DND-41 (cell line): ENCODE results near the gene CLOCK.

Experiments used
- ATAC-seq: fragments of 200-7000 bp; cut with Tn5 transposase; 3 replicates; pipeline ENCODE4 v1.9.1; 2021; ENCODE audit warnings: low read depth; ENCODE audit not compliant: insufficient read depth
- DNase-seq: peaks from one replicate; pipeline ENCODE4 v3.0.0-alpha.2; 2020
- H2AFZ ChIP-seq: 2 replicates; pipeline ENCODE4 v1.6.0; 2012; ENCODE audit warnings: low read depth, low read length
- H3K27ac ChIP-seq: 2 replicates; pipeline ENCODE4 v1.5.1; 2012; ENCODE audit warnings: low read length, inconsistent platforms
- H3K27me3 ChIP-seq: fragments of 200-600 bp; sonication (generic); 2 replicates; pipeline ENCODE4 v1.6.0; 2012; ENCODE audit warnings: low read length, mild to moderate bottlenecking, inconsistent platforms; ENCODE audit not compliant: insufficient read depth, poor library complexity
- H3K36me3 ChIP-seq: 2 replicates; pipeline ENCODE4 v1.5.1; 2012; ENCODE audit warnings: low read length, inconsistent platforms; ENCODE audit not compliant: insufficient read depth
- H3K4me1 ChIP-seq: 2 replicates; pipeline ENCODE4 v1.5.1; 2012; ENCODE audit warnings: mild to moderate bottlenecking, low read length; ENCODE audit not compliant: insufficient read depth
- H3K4me2 ChIP-seq: 2 replicates; pipeline ENCODE4 v1.6.0; 2012; ENCODE audit warnings: mild to moderate bottlenecking, moderate library complexity, low read length, inconsistent platforms; ENCODE audit not compliant: insufficient read depth
- H3K4me3 ChIP-seq, 2 experiments: fragments of 200-600 bp in 1 of 2; shearing (Covaris generic) in 1 of 2; 2 replicates each; pipeline ENCODE4 v1.5.1; 2012 to 2016; ENCODE audit warnings: inconsistent platforms in 2 of 2, low read length in 2 of 2, mild to moderate bottlenecking in 2 of 2, low read depth in 1 of 2, moderate library complexity in 1 of 2
- H3K79me2 ChIP-seq: 2 replicates; pipeline ENCODE4 v1.6.0; 2012; ENCODE audit warnings: low read length, inconsistent platforms; ENCODE audit not compliant: insufficient read depth
- H3K9ac ChIP-seq: 2 replicates; pipeline ENCODE4 v1.6.0; 2012; ENCODE audit warnings: low read depth, mild to moderate bottlenecking, inconsistent platforms, low read length, moderate library complexity
- H3K9me3 ChIP-seq: 2 replicates; pipeline ENCODE4 v1.5.1; 2012; ENCODE audit warnings: low read length, moderate library complexity, mild to moderate bottlenecking, inconsistent platforms; ENCODE audit not compliant: insufficient read depth, severe bottlenecking
- H4K20me1 ChIP-seq: 2 replicates; pipeline ENCODE4 v1.6.0; 2012; ENCODE audit warnings: low read length; ENCODE audit not compliant: insufficient read depth
- EZH2 ChIP-seq: IDR thresholded peaks from 3 replicates; pipeline ENCODE4 v1.6.1; 2012; ENCODE audit warnings: borderline replicate concordance, low read depth, mild to moderate bottlenecking, moderate library complexity, low read length, inconsistent platforms; ENCODE audit not compliant: severe bottlenecking
- TF ChIP-seq, protein P1 (sequence below): IDR thresholded peaks from 2 replicates; pipeline ENCODE4 v1.5.1; 2012; ENCODE audit warnings: borderline replicate concordance, low read length, moderate library complexity, mild to moderate bottlenecking; ENCODE audit not compliant: poor library complexity, severe bottlenecking; ENCODE audit errors: extremely low read depth

Gene CLOCK

DNA sequence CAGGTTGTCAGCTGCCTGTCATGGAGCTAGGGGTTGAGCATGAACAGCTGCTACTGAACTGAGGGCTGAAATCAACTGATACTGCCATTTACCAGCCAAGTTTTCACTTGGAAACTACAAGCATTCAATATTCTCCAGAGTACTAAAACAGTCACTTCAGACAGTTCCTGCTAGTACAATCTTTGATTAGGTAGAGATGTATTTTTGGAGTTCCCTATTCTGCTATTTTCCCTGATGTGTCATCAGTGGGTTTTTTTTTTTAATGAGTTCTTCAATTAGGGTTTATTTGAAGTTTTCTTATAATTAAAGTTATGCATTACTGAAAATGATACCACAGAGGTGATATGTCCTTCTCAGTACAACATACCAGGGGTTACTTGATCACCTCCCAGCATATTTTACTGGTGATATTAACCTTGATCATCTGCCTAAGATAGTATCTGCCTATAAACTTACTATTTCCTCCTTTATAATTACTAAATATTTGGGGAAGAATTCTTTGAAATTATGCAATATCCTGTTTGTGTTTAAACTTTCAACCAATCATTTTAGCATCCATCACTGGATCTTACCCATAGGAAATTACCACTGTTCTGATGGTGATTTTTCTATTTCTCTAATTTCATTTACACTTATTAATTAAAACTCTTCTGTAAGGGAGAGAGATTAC, 31.8 kb upstream of the CLOCK start:
- no peaks in the 10 kb centered on the region for H3K4me1 ChIP-seq
- no peaks in the 10 kb centered on the region for H3K79me2 ChIP-seq
- H2AFZ ChIP-seq, result no peak overlapping the region
- no peak overlapping the region for H3K4me3 ChIP-seq
- peaks cover 9% of the 10 kb centered on the region for H3K27me3 ChIP-seq
- no peak for TF ChIP-seq EZH2
- TF ChIP-seq, protein P1, sequence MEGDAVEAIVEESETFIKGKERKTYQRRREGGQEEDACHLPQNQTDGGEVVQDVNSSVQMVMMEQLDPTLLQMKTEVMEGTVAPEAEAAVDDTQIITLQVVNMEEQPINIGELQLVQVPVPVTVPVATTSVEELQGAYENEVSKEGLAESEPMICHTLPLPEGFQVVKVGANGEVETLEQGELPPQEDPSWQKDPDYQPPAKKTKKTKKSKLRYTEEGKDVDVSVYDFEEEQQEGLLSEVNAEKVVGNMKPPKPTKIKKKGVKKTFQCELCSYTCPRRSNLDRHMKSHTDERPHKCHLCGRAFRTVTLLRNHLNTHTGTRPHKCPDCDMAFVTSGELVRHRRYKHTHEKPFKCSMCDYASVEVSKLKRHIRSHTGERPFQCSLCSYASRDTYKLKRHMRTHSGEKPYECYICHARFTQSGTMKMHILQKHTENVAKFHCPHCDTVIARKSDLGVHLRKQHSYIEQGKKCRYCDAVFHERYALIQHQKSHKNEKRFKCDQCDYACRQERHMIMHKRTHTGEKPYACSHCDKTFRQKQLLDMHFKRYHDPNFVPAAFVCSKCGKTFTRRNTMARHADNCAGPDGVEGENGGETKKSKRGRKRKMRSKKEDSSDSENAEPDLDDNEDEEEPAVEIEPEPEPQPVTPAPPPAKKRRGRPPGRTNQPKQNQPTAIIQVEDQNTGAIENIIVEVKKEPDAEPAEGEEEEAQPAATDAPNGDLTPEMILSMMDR, result no peak
- H3K4me2 ChIP-seq, result no peak overlapping the region
- H3K9me3 ChIP-seq, result peaks cover under 1% of the 10 kb centered on the region
- ATAC-seq, result no peak
- no peak for DNase-seq
- no peak overlapping the region for H3K27ac ChIP-seq
- H4K20me1 ChIP-seq, result no peaks in the 10 kb centered on the region
- H3K36me3 ChIP-seq, result no peaks in the 10 kb centered on the region
- H3K9ac ChIP-seq, result no peak overlapping the region

DNA sequence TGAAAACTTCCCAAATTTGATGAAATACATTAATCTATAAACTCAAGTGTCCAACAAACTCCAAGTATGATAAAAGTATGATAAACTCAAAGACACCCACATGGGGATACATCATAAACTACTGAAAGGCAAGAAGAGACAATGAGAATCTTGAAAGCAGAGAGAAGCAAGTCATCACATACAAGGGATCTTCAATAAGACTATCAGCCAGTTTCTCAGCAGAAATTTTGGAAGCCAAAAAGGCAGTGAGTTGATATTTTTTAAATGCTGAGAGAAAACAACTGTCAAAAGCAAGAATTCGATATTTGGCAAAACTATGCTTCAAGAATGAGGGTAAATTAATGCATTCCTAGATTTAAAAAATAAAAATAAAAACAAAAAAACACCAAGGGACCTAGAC, 28.8 kb upstream of the CLOCK start:
- Histone ChIP-seq H3K79me2 (no peaks in the 10 kb centered on the region), H3K9me3 (no peaks in the 10 kb centered on the region), H3K36me3 (no peaks in the 10 kb centered on the region), H3K4me3 (no peak overlapping the region), H2AFZ (no peak overlapping the region), H3K4me1 (no peaks in the 10 kb centered on the region), H3K27me3 (peaks cover 9% of the 10 kb centered on the region), H3K27ac (no peak overlapping the region), H4K20me1 (no peaks in the 10 kb centered on the region), H3K4me2 (no peak overlapping the region), H3K9ac (no peak overlapping the region)
- TF ChIP-seq EZH2, result no peak
- TF ChIP-seq, protein P1, result no peak
- DNase-seq, result no peak
- no peak for ATAC-seq

DNA sequence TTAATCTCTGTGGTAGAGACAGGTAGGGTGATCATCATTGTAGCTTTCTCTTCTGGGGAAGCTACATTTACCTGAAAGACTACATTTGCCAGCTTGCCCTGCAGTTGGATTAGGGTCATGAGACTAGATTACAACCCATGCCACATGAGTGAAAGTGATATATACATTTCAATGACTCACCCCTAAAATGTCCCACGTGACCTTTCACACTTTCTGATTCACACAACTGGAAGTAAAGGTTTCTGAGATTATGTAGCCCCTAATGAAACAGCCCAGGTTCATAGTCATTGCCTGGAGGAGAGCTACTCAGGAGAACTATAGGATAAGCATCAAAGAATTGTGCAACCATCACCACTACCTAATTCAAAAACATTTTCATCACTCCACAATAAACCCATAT, 27.5 kb upstream of the CLOCK start:
- H3K27me3 ChIP-seq, result peaks cover 9% of the 10 kb centered on the region
- no peaks in the 10 kb centered on the region for H3K9me3 ChIP-seq
- H3K4me1 ChIP-seq, result no peaks in the 10 kb centered on the region
- no peak overlapping the region for H3K4me3 ChIP-seq
- ATAC-seq (no peak), DNase-seq (no peak)
- no peaks in the 10 kb centered on the region for H3K79me2 ChIP-seq
- H3K4me2 ChIP-seq, result no peak overlapping the region
- no peak overlapping the region for H2AFZ ChIP-seq
- no peaks in the 10 kb centered on the region for H3K36me3 ChIP-seq
- H4K20me1 ChIP-seq, result no peaks in the 10 kb centered on the region
- TF ChIP-seq EZH2, result no peak
- TF ChIP-seq, protein P1, result no peak
- H3K27ac ChIP-seq, result no peak overlapping the region
- H3K9ac ChIP-seq, result no peak overlapping the region
